H9 (cell line): Measurements from ENCODE around the gene ZSWIM4. TPM values are rescaled to one million over a fixed set of nuclear protein-coding genes. Genes with fewer than 3 reads are reported as not detected.
A peak's percentile ranks its signal among the peaks of the same experiment; 100 is the strongest.

ENCODE experiments used
- DNase-seq: peaks from one replicate; pipeline ENCODE4 v3.0.0-alpha.2; 2017
- H2AFZ ChIP-seq: one replicate; pipeline ENCODE4 v1.6.1; 2013; ENCODE audit warnings: mild to moderate bottlenecking, low read length, control low read depth, moderate library complexity
- H2AK5ac ChIP-seq: 2 replicates; pipeline ENCODE4 v1.6.1; 2013; ENCODE audit warnings: low read length, control low read depth, mixed read lengths; ENCODE audit not compliant: insufficient read length
- H2BK120ac ChIP-seq: one replicate; pipeline ENCODE4 v1.6.1; 2013; ENCODE audit warnings: low read depth, mild to moderate bottlenecking, low read length, control low read depth, inconsistent platforms; ENCODE audit not compliant: poor library complexity, severe bottlenecking
- H2BK12ac ChIP-seq: 2 replicates; pipeline ENCODE4 v1.6.1; 2013; ENCODE audit warnings: low read length, control low read depth, mixed read lengths, low read depth; ENCODE audit not compliant: insufficient read length
- H2BK15ac ChIP-seq: 2 replicates; pipeline ENCODE4 v1.6.1; 2013; ENCODE audit warnings: low read depth, low read length, control low read depth
- H2BK20ac ChIP-seq: one replicate; pipeline ENCODE4 v1.6.1; 2013; ENCODE audit warnings: low read depth, mild to moderate bottlenecking, low read length, control low read depth, inconsistent platforms; ENCODE audit not compliant: poor library complexity, severe bottlenecking
- H2BK5ac ChIP-seq: 2 replicates; pipeline ENCODE4 v1.6.1; 2013; ENCODE audit warnings: low read length, control low read depth, mixed read lengths; ENCODE audit not compliant: insufficient read length
- H3K14ac ChIP-seq: 2 replicates; pipeline ENCODE4 v1.6.1; 2013; ENCODE audit warnings: low read length, control low read depth; ENCODE audit not compliant: insufficient read depth
- H3K18ac ChIP-seq: 2 replicates; pipeline ENCODE4 v1.6.1; 2013; ENCODE audit warnings: low read depth, mild to moderate bottlenecking, mixed read lengths, low read length, control low read depth; ENCODE audit not compliant: insufficient read length
- H3K23ac ChIP-seq: 2 replicates; pipeline ENCODE4 v1.6.1; 2013; ENCODE audit warnings: low read length, control low read depth, mixed read lengths, low read depth; ENCODE audit not compliant: insufficient read length
- H3K23me2 ChIP-seq: 2 replicates; pipeline ENCODE4 v1.6.1; 2013; ENCODE audit warnings: low read depth, mild to moderate bottlenecking, mixed read lengths, low read length, control low read depth; ENCODE audit not compliant: insufficient read length, poor library complexity, severe bottlenecking
- H3K27ac ChIP-seq: 2 replicates; pipeline ENCODE4 v1.5.1; 2013; ENCODE audit warnings: low read length, control low read depth, mixed read lengths, low read depth; ENCODE audit not compliant: insufficient read length
- H3K27me3 ChIP-seq: 2 replicates; pipeline ENCODE4 v1.6.1; 2013; ENCODE audit warnings: low read length, control low read depth, inconsistent platforms; ENCODE audit not compliant: insufficient read depth
- H3K4ac ChIP-seq: 2 replicates; pipeline ENCODE4 v1.6.1; 2013; ENCODE audit warnings: low read depth, mild to moderate bottlenecking, control low read depth, inconsistent platforms, low read length, moderate library complexity
- H3K4me1 ChIP-seq: 2 replicates; pipeline ENCODE4 v1.6.1; 2013; ENCODE audit warnings: low read length, control low read depth, inconsistent platforms; ENCODE audit not compliant: insufficient read depth
- H3K4me2 ChIP-seq: 2 replicates; pipeline ENCODE4 v1.6.1; 2013; ENCODE audit warnings: low read length, control low read depth, mixed read lengths; ENCODE audit not compliant: insufficient read length, insufficient read depth
- H3K56ac ChIP-seq: 2 replicates; pipeline ENCODE4 v1.6.1; 2013; ENCODE audit warnings: low read depth, mild to moderate bottlenecking, mixed read lengths, low read length, control low read depth; ENCODE audit not compliant: insufficient read length
- H3K79me1 ChIP-seq: 2 replicates; pipeline ENCODE4 v1.6.1; 2013; ENCODE audit warnings: low read depth, mild to moderate bottlenecking, moderate library complexity, low read length, control low read depth, inconsistent platforms; ENCODE audit not compliant: insufficient read depth, poor library complexity, severe bottlenecking
- H3K79me2 ChIP-seq: 2 replicates; pipeline ENCODE4 v1.6.1; 2013; ENCODE audit warnings: low read length, control low read depth, inconsistent platforms; ENCODE audit not compliant: insufficient read depth
- H3K9ac ChIP-seq: 2 replicates; pipeline ENCODE4 v1.6.1; 2013; ENCODE audit warnings: low read length, control low read depth, mixed read lengths; ENCODE audit not compliant: insufficient read length; ENCODE audit errors: extremely low read depth
- H3K9me3 ChIP-seq: one replicate; pipeline ENCODE4 v1.6.1; 2013; ENCODE audit warnings: low read depth, low read length, inconsistent platforms; ENCODE audit not compliant: control insufficient read depth
- H3T11ph ChIP-seq: one replicate; pipeline ENCODE4 v1.6.1; 2013; ENCODE audit warnings: mild to moderate bottlenecking, low read length, control low read depth, inconsistent platforms
- H4K20me1 ChIP-seq: one replicate; pipeline ENCODE4 v1.6.1; 2013; ENCODE audit not compliant: control insufficient read depth, insufficient read length, insufficient read depth
- H4K5ac ChIP-seq: 2 replicates; pipeline ENCODE4 v1.6.1; 2013; ENCODE audit warnings: low read depth, mild to moderate bottlenecking, mixed read lengths, low read length, control low read depth; ENCODE audit not compliant: insufficient read length
- H4K8ac ChIP-seq: replicated peaks from 2 replicates; pipeline ENCODE4 v1.6.1; 2013; ENCODE audit warnings: low read length, control low read depth, mixed read lengths, low read depth; ENCODE audit not compliant: insufficient read length
- H4K91ac ChIP-seq: 2 replicates; pipeline ENCODE4 v1.6.1; 2013; ENCODE audit warnings: low read depth, mild to moderate bottlenecking, moderate library complexity, mixed read lengths, low read length, control low read depth; ENCODE audit not compliant: insufficient read length
- H3K27ac Mint-ChIP-seq, 3 experiments: 2 replicates in 2 of 3; 3 replicates in 1 of 3; pipeline ENCODE4 v1.8.0; 2020 to 2021; ENCODE audit warnings: mixed read lengths in 3 of 3, mild to moderate bottlenecking in 1 of 3, moderate library complexity in 1 of 3
- H3K27me3 Mint-ChIP-seq: 2 replicates; pipeline ENCODE4 v1.8.0; 2021; ENCODE audit warnings: low read depth, mild to moderate bottlenecking, moderate library complexity, mixed read lengths
- H3K36me3 Mint-ChIP-seq, 3 experiments: 2 replicates in 2 of 3; 3 replicates in 1 of 3; pipeline ENCODE4 v1.8.0; 2020 to 2021; ENCODE audit warnings: low read depth in 3 of 3, mixed read lengths in 3 of 3; ENCODE audit not compliant: insufficient read depth in 1 of 3
- H3K4me1 Mint-ChIP-seq, 2 experiments: 2 replicates each; pipeline ENCODE4 v1.8.0; 2020; ENCODE audit warnings: mixed read lengths in 2 of 2
- H3K4me3 Mint-ChIP-seq, 2 experiments: 2 replicates in 1 of 2; 3 replicates in 1 of 2; pipeline ENCODE4 v1.8.0; 2020 to 2021; ENCODE audit warnings: mild to moderate bottlenecking in 2 of 2, mixed read lengths in 2 of 2, moderate library complexity in 1 of 2
- H3K9me3 Mint-ChIP-seq, 2 experiments: 2 replicates in 1 of 2; 3 replicates in 1 of 2; pipeline ENCODE4 v1.8.0; 2020; ENCODE audit warnings: mild to moderate bottlenecking in 2 of 2, mixed read lengths in 2 of 2, moderate library complexity in 1 of 2
- WGBS: extraction: QIAGEN DNeasy Blood & Tissue Kit; methylation state at CpG from one replicate; pipeline ENCODE4 v1.1.7; 2013; ENCODE audit warnings: missing lambda C conversion rate, low lambda C conversion rate, mixed read lengths; ENCODE audit not compliant: insufficient read length; ENCODE audit errors: extremely low coverage; 5-methylcytosine and 5-hydroxymethylcytosine counted together
- total RNA-seq: library from RNA; stranded (reverse); gene quantifications from 2 replicates; pipeline ENCODE4 v1.2.1, GENCODE V29; 2021
- TF ChIP-seq, protein P1 (sequence below): fragments of 200-600 bp; sonication (generic); conservative IDR thresholded peaks from 3 replicates; pipeline ENCODE4 v1.8.0; 2021; ENCODE audit warnings: antibody characterized with exemption, mild to moderate bottlenecking

Gene ZSWIM4
- total RNA-seq, 1 experiment from 2014 or later: 50.7 TPM

DNA sequence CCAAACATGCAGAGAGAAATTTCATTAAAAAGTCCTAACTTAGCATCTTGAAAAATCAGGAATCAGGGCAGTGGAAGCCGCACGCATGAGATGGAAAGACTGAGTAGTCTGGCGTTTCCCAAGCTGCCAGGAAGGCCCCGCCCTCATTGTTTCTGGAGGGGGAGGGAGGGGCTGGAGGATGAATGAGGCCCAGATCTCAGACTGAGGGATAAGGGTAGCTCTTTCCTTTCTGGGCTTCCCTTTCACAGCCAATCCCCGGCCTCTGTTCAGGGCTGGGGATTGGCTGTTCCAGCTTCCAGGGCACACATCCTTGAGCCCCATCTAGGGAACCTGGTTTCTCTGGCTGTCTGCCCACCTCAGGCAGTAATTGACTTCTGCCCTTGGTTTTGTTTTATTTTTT is 13.7 kb upstream of the ZSWIM4 start:
- Mint-ChIP-seq H3K27me3 (peaks cover 1% of the 10 kb centered on the region; the same call in 1 of the 2 replicates), H3K4me1 (peaks cover 7 to 19% of the 10 kb centered on the region in 2 experiments), H3K27ac (no peak overlapping the region), H3K36me3 (peaks cover 26 to 31% (median 30%) of the 10 kb centered on the region in 3 experiments), H3K9me3 (no peaks in the 10 kb centered on the region; a peak in 1 of 5 replicates), H3K4me3 (no peak overlapping the region)
- Histone ChIP-seq H3K79me1 (no peaks in the 10 kb centered on the region), H3K27ac (no peak overlapping the region), H3K9me3 (no peaks in the 10 kb centered on the region), H3K4me2 (no peak overlapping the region), H2BK5ac (no peak overlapping the region), H3K4ac (no peak overlapping the region), H3K27me3 (no peaks in the 10 kb centered on the region), H2BK120ac (no peak overlapping the region), H4K5ac (no peak overlapping the region), H4K8ac (no peak overlapping the region), H2BK12ac (no peak overlapping the region), H3K9ac (no peak overlapping the region), H3K4me1 (no peaks in the 10 kb centered on the region), H2BK15ac (no peak overlapping the region), H2BK20ac (no peak overlapping the region), H2AFZ (no peak overlapping the region), H2AK5ac (no peak overlapping the region), H3K14ac (no peak overlapping the region), H3K56ac (no peak overlapping the region), H4K20me1 (no peaks in the 10 kb centered on the region), H3T11ph (no peak overlapping the region), H3K18ac (no peak overlapping the region), H3K79me2 (no peaks in the 10 kb centered on the region), H3K23ac (no peak overlapping the region), H3K23me2 (no peaks in the 10 kb centered on the region), H4K91ac (no peak overlapping the region)
- TF ChIP-seq, protein P1, sequence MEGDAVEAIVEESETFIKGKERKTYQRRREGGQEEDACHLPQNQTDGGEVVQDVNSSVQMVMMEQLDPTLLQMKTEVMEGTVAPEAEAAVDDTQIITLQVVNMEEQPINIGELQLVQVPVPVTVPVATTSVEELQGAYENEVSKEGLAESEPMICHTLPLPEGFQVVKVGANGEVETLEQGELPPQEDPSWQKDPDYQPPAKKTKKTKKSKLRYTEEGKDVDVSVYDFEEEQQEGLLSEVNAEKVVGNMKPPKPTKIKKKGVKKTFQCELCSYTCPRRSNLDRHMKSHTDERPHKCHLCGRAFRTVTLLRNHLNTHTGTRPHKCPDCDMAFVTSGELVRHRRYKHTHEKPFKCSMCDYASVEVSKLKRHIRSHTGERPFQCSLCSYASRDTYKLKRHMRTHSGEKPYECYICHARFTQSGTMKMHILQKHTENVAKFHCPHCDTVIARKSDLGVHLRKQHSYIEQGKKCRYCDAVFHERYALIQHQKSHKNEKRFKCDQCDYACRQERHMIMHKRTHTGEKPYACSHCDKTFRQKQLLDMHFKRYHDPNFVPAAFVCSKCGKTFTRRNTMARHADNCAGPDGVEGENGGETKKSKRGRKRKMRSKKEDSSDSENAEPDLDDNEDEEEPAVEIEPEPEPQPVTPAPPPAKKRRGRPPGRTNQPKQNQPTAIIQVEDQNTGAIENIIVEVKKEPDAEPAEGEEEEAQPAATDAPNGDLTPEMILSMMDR: no peak
- DNase-seq: peak; percentile 83
- WGBS: no CpG with 5 or more reads among the region's 5 CpGs
